COLO668 (cell line): ENCODE measurements around the gene EARS2.
"Not testable (repeated sequence)": the region's sequence is repeated elsewhere in the genome, so short reads cannot be mapped to it uniquely, and the experiment has no call there.

Experiments used
- DNase-seq: peaks from one replicate; lab custom pipeline; 2025; ENCODE audit not compliant: unreplicated experiment; lab: John Stamatoyannopoulos, UW

The EARS2 gene

GRCh38 chr16:23570992-23571632 lies 14.0 kb upstream of the EARS2 start:
- DNase-seq = no peak

- no peak for DNase-seq
These were observed 10.5 kb upstream of the EARS2 start for GRCh38 chr16:23567602-23568001.

- no peak for DNase-seq
These were observed 9.6 kb upstream of the EARS2 start for GRCh38 chr16:23566724-23567123.

- no peak for DNase-seq
These were observed 7.6 kb upstream of the EARS2 start for GRCh38 chr16:23564575-23565363.

GRCh38 chr16:23563186-23563585 lies 6.0 kb upstream of the EARS2 start:
- no peak for DNase-seq

GRCh38 chr16:23562505-23562904 lies 5.4 kb upstream of the EARS2 start:
- DNase-seq = no peak

- DNase-seq = no peak
These were observed 4.4 kb upstream of the EARS2 start for GRCh38 chr16:23561586-23561985.

GRCh38 chr16:23557779-23558702 lies 891 bp upstream of the EARS2 start:
- DNase-seq = peak; percentile 40

- DNase-seq = no peak
These were observed 2.6 kb downstream of the EARS2 start for GRCh38 chr16:23554536-23554935.

GRCh38 chr16:23552161-23552560 lies 5.0 kb downstream of the EARS2 start:
- DNase-seq = no peak

- DNase-seq = no peak
These were observed 7.2 kb downstream of the EARS2 start for GRCh38 chr16:23549938-23550337.

GRCh38 chr16:23544436-23544835 lies 12.7 kb downstream of the EARS2 start:
- DNase-seq = no peak

GRCh38 chr16:23540817-23541178 lies 16.4 kb downstream of the EARS2 start:
- not testable (repeated sequence) for DNase-seq

- DNase-seq = peak; percentile 34
These were observed 16.9 kb downstream of the EARS2 start for GRCh38 chr16:23539984-23540816.

GRCh38 chr16:23538919-23539278 lies 18.3 kb downstream of the EARS2 start:
- no peak for DNase-seq

- no peak for DNase-seq
These were observed 19.8 kb downstream of the EARS2 start for GRCh38 chr16:23537390-23537789.

- no peak for DNase-seq
These were observed 21.2 kb downstream of the EARS2 start for GRCh38 chr16:23535901-23536300.

GRCh38 chr16:23534868-23535860 lies 22.0 kb downstream of the EARS2 start:
- no peak for DNase-seq

GRCh38 chr16:23532448-23532847 lies 24.7 kb downstream of the EARS2 start:
- DNase-seq = no peak

GRCh38 chr16:23530062-23530461 lies 27.1 kb downstream of the EARS2 start:
- DNase-seq = no peak
